GM19467 (cell line): ENCODE data around the gene RNF149.

Experiments
- ATAC-seq: cut with Tn5 transposase; IDR thresholded peaks from one replicate; pipeline ENCODE4 v1.9.1; 2021; ENCODE audit warnings: mild to moderate bottlenecking, moderate library complexity; ENCODE audit not compliant: unreplicated experiment

Gene RNF149

GRCh38 chr2:101299604-101300003 is 8.9 kb downstream of the RNF149 start:
- no peak for ATAC-seq

- ATAC-seq, result no peak
Measured at GRCh38 chr2:101297383-101297782, 11.1 kb downstream of the RNF149 start.

DNA sequence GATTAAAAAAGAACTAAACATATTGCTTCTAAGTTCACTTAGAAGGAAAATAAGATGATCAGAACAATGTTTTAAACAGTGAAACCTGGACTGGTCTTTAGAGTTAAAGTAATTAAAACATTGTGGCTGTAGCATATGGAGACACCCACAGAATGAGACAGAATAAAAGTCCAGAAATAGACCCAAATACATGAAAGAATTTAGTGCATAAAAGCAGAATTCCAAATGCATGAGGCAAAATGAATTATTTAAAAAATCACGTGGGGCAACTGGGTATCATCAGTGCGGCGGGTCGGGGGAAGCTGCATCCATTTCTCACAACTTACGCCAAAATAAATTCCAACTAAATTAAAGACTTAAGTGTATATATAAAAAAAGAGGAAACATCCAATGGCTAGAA is 12.1 kb downstream of the RNF149 start:
- ATAC-seq, result no peak

GRCh38 chr2:101295895-101296294 is 12.6 kb downstream of the RNF149 start:
- ATAC-seq, result no peak

DNA sequence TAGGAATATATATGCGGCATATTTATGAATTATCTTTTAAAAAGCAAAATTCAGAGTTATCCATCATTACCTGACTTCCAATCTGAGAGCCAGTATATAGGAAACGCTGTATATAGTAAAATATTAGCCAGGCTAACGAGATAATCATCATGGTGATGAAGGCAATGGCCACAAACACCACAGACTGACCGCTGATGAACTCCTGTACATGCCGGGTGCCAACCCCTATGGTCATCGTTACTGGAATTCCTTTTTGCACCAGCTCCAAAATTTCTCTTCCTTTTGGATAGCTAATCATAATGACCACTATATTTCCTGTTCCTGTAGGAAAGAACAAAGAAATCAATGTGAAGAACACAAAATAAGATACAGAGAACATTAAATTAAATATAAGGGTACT is 13.6 kb downstream of the RNF149 start:
- ATAC-seq, result no peak

GRCh38 chr2:101293544-101293943 is 15.0 kb downstream of the RNF149 start:
- ATAC-seq, result no peak

- ATAC-seq, result no peak
Measured at GRCh38 chr2:101291973-101292372, 16.5 kb downstream of the RNF149 start.

DNA sequence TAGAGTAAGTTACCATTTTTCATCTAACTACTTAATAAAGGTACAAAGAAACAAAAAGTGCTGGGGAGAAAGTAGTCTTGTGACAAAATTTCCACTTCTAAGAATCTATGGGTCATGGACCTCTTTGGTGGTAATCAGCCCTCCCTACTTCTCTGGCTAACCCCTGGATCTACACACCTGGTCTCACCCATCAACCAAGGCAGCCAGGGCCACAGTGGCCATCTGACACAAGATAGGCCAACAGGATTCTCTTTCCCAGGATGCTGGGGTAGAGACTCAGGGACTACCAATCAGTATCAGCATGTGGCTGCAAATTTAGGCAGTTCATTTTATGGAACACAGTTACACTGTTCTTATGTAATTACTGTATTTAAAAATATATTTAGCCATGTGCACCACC is 17.8 kb downstream of the RNF149 start:
- no peak for ATAC-seq

DNA sequence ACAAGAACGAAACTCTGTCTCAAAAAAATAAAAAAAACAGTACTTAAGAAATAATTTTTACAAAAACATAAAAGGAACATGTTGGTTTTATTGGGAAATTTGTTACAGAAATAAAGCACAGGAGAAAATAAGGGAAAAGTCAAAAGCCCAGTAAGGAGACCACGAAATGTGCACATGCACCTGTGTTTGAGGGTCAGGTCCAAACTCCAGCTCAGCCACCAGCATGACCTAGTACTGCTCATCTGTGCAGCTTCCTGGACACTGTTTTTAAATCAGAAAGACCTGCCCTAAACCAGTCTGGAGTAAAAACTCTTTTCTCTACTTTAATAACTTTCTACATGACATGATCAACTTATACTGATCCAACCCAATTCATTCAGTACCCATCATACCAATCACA is 21.2 kb downstream of the RNF149 start:
- no peak for ATAC-seq

GRCh38 chr2:101286684-101287083 is 21.8 kb downstream of the RNF149 start:
- ATAC-seq, result no peak

DNA sequence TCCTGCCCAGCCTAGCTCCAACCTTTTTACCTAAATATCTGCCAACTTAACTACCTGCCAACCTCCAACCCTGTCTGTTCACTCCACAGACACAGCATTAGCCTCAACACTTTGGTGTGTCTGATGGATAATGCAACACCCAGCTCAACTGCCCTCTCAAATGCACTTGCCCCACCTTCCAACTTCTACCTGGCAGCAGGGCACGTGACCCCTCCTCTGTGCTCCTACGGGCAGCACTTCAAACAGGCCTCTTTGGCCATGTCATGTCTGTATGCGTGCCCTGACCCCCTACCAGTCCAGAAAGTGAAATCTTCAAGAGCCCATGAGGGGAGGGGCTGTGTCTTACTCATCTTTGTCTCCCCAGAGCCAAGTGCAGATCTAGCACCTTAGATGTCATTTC is 25.5 kb downstream of the RNF149 start:
- ATAC-seq, result no peak

- ATAC-seq, result no peak
Measured at GRCh38 chr2:101281482-101281881, 27.0 kb downstream of the RNF149 start.

DNA sequence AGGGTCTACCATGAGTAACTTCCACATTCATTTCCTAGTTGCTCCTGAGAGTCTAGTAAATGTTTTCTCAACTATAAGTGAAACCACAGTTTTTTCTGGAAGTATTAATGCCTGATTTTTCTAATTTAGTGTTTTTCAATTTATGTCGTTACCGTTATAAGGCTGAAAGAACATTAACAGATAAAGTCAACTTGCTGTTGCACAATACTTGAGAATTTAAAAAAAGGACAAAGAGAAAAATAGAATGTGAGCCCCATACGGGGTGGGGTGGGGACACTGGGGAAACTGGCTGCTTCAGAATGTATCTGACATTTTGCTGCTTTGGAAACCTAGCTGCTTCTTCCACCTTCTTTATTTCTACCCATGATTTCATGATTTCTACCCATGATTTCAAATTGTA is 29.6 kb downstream of the RNF149 start:
- no peak for ATAC-seq

DNA sequence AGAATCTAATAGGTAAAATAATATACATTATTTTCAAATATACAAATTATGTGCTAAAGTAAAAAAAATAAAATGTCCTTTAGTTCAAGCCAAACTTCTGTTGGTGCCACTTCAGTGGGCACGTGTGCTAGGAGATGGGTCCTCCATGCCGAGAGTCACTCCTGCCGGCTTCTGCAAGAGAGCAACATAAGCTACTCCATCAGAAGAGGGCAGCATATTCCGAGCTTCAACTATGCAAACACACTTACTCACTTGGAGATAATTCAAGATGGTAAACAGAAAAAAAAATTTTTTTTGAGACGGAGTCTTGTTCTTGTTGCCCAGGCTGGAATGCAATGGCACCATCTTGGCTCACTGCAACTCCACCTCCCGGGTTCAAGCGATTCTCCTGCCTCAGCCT is 31.4 kb downstream of the RNF149 start:
- no peak for ATAC-seq

GRCh38 chr2:101274142-101274541 is 34.4 kb downstream of the RNF149 start:
- ATAC-seq, result no peak

DNA sequence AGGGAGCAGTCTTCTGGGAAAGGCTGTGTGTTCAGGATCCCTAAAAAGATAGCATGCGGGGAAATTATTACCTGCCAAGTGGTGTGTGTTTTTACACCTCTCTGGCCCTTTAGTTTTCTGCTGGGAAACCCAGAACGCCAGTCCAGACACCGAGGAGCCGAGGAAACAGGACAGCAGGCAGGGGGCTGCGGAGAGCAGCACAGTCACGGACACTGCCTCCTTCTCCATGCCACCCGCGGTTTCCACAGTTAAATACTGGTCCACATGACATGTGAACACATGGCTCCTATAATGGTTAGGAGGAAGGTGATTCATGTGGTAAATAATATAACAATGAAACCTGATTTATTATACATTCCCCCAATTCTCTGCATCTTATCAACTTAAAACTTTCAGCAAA is 35.4 kb downstream of the RNF149 start:
- ATAC-seq, result no peak

DNA sequence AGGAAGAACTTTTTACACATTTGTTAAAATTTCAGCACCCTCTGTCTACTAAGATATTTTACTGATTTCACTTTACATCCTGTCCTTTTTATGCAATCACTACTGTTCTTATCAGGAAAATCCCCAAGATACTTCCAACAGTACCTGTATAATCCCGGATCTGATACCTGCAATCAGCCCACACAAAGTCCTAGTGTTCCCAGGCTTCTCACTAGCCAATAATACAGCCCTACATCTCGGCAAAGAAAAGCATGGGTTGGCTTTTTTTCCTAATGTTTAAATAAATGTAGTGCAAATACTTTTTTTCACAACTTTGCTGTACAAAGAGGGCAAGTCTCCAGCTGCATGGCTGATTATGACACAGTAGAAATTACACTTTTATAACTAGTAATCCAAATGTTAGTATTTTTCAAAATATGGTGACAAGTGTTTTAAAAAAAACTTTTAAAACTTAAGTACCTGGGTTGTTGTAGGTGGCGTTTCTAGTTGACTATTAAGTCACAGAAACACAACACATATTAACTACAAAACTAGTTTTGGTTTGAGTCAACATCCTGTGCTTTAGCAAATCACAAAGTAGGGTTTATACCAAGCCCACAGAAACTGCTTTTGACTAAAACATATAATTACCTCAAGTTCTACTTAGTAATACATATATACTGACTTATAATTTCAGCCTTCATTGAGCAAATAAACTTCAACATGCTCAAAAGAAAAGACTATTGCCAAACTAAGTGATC is 36.3 kb downstream of the RNF149 start:
- peak; percentile 71 for ATAC-seq

DNA sequence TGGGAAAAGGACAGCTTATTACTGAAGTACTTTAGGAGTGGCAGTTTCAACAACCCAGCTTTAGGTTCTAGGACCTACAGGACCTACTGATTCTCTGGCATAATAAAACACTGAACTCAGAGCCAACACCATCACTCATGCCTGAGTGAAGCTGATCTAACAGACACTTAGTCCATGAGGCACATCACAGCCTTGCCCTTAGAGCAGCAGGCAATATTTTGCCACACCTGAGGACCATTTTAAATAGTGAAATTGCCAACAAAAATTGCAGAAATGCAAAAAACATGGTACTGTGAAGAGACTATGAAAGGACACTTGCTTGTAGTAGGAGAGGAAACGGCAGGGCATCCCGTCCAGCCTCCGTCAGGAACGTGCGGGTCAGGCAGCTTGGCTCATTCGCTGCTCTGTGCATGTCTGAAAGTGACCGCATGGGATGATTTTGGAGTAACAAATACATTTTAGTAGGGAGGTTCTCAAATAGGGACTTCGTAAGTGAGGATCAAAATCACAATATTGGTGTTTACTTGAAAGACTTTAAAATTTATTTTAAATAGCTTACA is 37.7 kb downstream of the RNF149 start:
- ATAC-seq, result no peak

GRCh38 chr2:101267671-101268656 is 40.5 kb downstream of the RNF149 start:
- ATAC-seq, result peak; percentile 74

DNA sequence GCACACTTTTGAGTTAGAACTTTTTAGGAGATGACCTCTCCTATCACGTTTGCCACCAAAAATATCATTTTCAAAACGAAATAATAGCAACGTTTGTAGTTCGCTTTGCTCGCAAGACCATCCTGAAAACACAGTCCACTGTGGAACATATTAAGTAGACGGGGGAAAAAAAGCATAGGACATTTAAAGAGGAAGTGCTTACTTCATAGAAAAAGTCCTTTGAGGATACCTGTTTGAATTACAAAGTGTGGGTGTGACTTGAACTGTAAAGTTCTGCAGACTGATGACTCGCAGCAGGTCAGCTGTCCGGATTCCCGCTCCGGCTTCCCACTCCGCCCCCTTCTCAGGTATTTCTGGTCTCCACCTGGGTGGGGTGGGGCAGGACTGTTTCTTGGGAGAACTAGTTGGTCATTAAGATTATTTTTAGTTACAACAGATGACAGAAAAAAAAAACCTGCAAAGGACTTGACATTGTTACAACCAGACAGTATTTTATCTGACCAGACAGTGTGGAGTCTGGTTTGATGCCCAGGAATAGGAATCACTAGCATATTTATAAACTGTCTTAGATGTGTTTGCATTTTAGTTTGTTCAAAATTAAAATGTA is 42.5 kb downstream of the RNF149 start:
- ATAC-seq, result no peak

- ATAC-seq, result no peak
Measured at GRCh38 chr2:101264360-101264939, 44.1 kb downstream of the RNF149 start.
